Frontal cortex (tissue), 4 donors: ENCODE data around the gene LTF. TPM values are rescaled to one million over a fixed set of nuclear protein-coding genes. Genes with fewer than 3 reads are reported as not detected.
"Not testable (repeated sequence)": the region's sequence is repeated elsewhere in the genome, so short reads cannot be mapped to it uniquely, and the experiment has no call there.

ENCODE experiments used
- DNase-seq, 2 donors: peaks; one replicate each; pipeline ENCODE4 v3.0.0; 2012; ENCODE audit warnings: low spot score in 2 of 2
- FAIRE-seq: peaks from 2 replicates; lab custom pipeline; 2012; peaks lifted over from hg19 to GRCh38; lab: Jason Lieb, UNC
- total RNA-seq: library from RNA; depleted of rRNA; stranded (reverse); fragments of >200 nt; gene quantifications from one replicate; pipeline ENCODE4 v1.2.3, GENCODE V29; 2014
- donor health status: control.
- donor health status: control.
- donor health status: control.

LTF gene
- total RNA-seq, 1 donor from 2014 or later = 0.41 TPM

DNA sequence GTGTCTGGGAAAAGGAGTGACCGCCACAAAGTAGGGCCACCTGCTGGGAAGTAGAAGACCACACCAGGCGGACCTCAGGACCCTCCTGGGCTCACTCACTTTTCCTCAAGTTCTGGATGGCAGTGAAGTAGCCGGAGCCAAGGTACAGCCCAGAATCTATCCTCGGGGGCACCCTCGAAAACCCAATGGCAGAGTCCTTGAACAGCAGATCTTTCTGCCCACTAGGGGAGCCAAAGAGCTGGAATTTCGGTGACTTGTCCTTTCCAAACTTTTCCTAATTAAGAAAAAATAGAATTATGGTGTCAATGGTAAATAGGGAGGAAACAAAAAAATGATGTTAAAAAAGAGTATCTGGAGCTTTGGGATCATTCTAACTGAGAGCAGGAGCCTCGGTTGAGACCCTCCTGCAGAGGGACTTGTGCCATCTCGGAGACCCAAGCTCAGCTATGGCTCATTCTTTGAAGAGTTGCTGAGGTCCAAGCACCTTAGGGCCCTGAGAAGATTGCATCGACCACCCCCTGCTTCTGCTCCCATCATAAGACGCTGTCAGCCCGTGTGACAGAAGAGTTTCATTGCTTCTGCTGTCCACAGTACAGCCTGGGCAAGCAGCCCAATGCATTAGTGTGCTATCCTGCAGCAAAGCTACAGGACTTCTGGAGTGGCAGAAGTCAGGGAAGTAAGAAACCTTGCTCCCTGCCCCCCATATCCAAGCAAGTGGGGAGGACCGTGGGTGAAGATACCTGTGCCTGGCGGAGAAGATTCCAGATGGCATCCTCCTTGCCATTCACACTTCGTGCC lies 14.8 kb downstream of the LTF start:
- FAIRE-seq (no peak), DNase-seq (no peak)

DNA sequence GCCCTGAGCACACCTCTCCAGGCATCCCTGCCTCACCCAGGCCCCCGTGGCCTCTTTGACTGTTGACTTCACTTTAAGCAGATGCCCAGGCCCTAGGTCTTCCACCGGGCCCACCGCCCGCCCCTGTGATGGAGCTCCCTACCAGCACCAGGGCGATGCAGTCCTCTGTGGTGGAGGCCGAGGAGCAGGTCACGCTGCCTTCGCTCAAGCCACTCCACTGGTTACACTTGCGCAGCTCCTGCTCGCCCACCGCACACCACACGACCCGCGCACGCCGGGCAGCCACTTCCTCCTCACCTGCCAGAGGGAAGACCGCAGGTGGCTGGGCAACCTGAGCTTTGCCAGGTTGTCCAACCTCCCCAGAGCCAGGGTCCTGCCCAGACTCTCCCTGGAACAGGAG lies 16.0 kb downstream of the LTF start:
- FAIRE-seq = no peak
- DNase-seq = no peak

DNA sequence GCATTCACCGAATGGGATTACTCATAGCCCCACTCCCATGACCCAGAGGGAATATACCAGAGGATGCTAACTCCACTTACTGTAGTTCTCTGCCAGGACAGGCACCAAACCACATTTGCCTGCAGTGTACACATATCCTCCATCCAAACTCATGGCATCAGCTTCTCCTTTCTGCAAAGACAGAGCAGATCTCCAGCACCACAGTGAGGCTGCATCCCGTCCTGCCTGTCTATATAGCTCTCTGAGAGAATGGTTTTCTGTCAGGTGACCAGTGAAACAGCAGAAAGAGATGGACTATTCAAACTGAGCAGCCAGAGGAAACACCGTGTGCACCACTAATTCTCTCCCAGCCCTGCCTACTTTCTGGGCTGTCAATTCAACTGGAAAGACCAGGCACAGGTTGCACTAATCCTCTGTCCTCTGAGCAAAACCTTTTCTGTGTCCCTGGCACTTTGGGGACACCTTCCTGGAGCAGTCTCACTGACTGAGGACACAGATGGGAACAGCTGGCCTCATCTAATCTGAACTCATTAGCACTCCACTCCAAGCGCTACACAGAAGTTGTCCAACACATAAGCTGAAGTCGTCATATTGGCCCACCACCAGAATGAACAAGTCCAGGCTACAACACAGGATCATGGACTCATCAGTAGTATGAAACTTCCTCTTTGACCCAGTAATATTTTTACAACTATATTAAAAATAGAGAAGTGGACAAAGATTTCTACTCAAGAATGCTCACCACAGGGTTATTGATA lies 17.3 kb downstream of the LTF start:
- no peak for DNase-seq
- FAIRE-seq = no peak

DNA sequence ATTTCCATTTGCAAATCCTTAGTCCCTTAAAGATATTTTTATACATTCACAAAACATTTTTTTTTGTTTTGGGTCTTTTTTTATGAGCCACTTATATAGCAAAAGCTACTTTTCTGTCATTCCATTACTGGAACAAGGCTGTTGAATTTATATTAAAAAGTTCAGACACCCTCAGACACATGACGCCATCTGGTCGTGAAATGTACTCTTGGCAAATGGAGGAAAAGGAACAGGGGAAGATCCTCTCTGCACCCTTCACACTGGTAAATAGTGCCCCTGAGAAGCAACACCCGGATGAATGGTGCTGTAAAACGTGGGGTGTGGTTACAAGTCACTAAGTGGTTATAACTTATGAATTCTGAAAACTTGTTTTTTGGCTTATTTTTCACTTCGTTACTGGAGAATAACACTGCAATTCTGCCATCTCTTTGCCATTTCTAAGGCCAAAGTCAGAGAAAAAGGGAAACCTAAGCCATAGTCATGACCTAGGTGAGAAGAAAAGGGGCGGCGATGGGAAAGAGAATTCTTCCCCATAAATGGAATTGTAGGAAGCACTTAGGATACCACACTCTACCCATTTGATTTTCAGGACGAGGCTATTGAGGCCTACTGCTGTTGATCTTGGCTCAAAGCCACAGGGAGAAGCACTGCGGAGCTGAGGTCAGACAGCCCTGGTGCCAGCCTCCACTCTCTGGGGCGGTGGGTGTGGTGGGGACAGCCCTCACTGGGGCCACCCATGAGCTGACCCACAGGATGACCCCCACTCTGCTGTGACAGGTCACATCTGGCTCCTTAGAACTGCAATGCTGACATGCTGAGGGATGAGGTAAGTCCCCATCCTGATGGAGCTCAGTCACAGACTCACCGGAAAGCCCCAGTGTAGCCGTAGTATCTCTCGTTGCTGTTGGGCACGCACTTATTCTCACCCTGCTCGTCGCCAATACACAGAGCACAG lies 21.9 kb downstream of the LTF start:
- FAIRE-seq = no peak

DNA sequence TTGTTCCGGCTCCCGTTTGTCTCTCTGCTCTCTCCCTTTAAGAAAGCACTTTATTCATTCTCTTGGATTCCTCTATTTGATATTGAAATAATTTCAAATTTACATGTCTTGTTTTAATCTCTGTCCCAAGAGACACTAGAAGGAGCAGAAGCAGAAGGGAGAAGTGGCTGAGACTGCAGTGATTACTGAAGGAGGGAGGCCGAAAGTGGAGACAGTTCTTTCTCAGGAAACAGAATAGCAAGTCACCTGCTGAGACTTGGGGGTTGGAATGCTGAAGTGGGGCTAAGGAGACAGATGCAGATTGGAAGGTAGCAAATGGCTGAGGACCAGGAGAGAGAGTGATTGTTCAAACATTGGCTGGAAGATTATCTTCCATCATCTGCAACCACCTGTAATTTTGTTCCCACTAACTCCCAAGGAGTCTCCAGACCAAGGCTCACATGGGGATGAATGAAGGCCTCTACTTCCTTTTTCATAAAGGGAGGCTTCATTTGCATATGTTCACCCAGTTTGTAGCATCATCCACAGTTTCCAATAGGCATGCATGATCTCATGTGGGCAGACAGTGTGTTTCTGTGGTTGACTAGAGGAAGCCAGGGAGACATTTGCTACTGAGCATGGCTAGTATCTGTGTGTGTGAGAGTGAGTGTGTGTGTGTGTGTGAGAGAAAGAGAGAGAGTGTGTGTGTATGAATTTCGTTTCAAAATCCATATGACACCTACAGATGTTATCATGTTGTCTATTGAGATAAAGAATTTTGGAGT lies 24.0 kb downstream of the LTF start:
- FAIRE-seq (no peak), DNase-seq (no peak)

More for the DNA sequence above, 21.9 kb downstream of the LTF start:
- DNase-seq = no peak

DNA sequence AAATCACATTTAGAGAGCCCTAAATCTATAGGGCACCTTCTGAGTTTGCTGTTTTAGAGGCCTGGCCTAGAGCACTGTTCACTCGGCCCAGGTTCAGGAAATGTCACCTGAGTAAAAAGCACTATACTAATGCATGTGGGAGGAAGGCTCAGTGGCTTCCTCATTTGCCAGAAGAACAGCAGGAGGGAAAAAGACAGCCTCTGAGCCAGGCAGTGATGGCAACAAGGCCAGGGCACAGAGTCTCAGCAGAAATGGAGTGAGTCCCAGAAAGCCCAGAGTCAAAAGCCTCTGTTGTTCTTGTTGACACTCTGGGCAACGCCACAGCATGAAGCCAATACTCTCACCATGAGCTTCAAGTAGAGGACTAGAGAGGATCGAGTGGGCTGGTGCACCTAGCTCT lies 25.9 kb downstream of the LTF start:
- FAIRE-seq (no peak), DNase-seq (no peak)

DNA sequence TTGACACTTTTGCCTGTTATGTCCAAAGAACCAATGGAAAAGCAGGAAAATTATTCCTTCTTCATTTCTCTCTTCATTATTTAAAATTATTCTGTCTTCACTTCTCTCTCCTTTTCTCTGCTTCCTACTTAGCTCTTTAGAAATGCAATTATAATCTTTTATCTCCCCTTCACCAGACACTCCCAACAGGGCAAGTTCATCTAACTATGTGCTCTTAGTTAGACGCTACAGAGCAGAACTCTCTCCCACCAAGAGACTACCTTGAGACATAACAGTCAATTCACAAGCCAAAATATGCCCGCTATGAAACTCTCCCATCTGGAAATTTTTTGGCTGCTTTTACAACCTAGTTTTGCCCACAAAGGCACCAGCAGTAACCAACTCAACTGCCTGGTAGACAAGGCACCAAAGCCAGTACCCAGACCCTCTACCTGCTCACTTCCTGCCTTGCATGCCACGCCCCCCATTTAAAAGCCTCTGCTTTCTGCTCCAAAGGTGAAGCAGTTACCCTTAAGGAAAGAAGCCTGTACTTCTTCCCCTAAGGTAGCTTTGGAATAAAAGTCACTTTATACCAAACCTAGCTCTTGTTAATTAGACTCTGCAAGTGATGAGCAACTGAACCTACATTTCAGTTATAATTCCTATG lies 29.5 kb downstream of the LTF start:
- DNase-seq = no peak

DNA sequence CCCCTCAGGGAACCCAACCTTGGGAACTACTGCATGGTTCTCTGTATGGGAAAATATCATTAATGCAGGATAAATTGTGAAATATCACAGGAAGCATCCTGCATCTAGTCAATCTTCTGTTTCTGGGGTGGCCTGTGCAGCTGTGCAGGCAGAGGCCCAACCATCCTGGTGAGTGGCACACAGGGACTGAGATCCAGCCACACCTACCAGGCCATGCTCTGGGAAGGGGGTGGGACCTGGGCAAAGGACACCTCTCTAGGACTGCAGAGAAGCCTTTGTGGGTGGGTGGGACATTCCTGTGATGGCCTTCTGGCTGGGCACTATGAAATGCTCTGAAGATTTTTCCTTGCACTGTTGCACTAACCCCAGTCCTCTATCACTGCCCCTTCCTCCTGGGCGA lies 30.9 kb downstream of the LTF start:
- no peak for FAIRE-seq
- DNase-seq = no peak

More for the DNA sequence above, 29.5 kb downstream of the LTF start:
- no peak for FAIRE-seq

DNA sequence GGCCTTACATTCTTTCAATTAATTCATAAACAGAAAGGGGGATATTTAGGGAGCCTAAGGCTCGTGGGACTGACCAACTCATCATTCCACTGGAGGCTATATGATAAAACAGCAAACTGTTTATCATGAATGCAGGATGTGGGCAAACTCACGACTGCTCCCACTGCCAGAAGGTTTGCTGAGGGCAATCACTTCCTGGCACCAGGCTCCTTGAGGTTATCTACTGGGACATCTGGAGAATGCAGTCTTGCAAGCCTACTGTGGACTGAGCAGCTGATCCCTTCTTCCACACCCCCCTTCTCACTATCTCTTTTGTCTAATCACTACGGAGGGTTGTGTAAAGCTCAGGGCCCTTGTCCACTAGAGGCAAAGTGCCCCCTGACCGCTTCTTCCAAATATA lies 31.6 kb downstream of the LTF start:
- not testable (repeated sequence) for DNase-seq, FAIRE-seq

DNA sequence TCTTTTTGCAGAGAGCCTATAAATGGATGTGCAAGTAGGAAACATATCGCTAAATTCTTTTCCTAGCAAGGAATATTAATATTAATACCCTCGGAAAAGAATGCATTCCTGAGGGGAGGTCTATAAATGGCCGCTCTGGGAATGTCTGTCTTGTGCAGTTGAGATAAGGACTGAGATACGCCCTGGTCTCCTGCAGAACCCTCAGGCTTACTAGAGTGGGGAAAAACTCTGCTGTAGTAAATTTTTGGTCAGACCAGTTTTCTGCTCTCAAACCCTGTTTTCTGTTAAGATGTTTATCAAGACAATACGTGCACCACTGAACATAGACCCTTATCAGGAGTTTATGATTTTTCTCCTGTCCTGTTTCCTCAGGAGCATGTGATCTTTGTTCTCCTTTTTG lies 32.8 kb downstream of the LTF start:
- FAIRE-seq, DNase-seq: not testable (repeated sequence)

DNA sequence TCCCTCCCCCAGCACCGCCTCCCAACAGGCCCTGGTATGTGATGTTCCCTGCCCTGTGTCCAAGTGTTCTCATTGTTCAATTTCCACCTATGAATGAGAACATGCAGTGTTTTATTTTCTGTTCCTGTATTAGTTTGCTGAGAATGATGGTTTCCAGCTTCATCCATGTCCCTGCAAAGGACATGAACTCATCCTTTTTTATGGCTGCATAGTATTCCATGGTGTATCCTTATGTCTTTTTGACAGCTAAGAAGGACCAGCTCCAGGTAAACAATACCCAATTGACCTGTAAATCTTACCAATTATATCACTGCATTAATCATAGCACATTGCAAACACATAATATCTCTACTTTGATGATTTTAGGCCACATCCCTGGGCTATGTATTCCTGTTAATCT lies 33.8 kb downstream of the LTF start:
- DNase-seq, FAIRE-seq: not testable (repeated sequence)

DNA sequence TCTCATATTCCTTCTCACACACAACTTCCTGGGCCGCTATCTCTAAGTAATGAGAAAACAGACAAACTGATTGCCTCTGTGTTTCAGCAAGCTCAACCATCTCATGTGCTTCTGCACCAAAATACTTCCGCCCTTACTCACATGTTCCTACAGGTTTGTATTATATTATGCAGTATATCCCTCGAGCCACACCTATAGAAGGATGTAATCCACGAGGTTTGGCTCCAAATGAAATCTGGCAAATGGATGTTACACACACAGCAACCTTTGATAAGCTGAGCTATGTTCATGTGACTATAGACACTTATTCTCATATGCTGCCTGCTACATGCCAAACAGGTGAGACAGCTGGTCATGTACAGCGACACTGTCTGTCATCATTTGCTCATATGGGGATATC lies 35.0 kb downstream of the LTF start:
- DNase-seq (no peak), FAIRE-seq (no peak)

DNA sequence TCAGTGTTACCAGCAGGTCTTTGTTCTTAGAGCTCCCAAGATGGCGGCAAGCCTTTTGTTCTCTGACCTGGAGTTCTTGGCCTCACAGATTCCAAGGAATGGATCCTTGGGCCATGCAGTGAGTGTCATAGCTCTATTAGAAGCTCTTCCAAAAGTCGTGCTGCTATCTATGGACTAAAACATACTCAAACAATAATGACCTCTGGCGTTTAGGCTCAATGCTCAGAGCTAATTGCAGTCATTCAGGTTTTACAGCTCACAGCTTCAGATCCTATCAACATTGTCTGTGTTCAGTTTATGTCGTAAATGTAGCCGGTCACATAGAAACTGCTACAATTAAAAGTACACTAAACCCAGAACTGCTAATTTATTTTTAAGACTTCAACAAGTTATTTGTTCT lies 35.5 kb downstream of the LTF start:
- FAIRE-seq = no peak
- DNase-seq = no peak

DNA sequence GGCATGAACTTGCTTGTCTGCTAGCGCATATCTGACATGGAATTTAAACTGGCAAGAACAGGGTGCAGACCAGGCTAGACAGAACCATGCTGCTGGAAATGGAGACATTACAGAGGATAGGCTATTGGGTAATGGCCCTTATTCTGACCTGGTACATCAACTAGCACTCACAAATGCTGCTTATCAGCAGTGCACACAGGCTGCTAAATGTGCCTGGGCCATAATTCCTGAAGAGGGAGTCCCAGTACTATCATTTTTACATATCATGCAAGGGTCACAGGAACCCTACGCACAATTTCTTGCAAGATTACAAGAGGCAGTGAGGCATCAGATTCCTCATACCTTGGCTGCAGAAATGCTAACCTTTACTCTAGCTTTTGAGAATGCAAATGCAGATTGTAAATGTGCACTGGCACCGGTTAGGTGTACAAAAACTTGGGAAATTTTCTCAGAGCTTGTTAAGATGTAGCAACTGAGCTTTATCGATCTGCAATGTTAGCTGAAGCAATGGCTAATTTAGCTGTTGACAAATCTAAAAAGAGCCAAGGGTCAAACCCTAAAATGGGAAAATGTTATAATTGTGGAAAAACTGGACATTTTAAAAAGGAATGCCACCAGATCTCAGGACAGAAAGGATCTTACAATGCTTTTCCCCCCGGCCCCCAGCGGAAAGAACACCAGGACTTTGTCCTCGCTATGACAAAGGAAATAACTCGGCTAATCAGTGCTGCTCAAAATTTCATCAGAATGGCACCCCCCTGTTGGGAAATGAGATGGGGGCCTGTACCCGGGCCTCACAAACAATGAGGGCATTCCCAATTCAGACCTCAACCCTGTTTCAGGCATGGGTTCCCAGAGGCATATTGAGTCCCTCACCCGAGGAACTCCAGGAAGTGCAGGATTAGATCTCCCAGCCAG lies 36.5 kb downstream of the LTF start:
- no peak for FAIRE-seq
- no peak for DNase-seq

DNA sequence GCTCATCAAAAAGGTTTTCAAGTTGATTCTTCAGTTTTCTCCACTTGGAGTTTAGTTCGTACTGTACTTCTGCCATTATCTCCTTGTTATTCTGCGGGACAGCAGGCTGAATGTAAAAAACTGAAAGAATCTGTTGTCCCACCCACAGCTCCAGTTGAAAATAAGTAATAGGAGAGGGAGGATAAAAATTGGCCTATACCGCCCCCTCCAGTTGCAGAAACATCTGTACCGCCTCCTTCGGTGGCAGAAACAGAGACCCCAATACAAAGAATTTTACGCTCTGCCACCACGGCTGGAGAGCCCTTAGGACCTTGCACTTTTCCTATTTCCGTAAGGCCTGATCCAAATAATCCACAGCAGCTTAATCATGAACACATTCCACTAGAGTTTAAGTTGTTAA lies 37.3 kb downstream of the LTF start:
- not testable (repeated sequence) for DNase-seq, FAIRE-seq

DNA sequence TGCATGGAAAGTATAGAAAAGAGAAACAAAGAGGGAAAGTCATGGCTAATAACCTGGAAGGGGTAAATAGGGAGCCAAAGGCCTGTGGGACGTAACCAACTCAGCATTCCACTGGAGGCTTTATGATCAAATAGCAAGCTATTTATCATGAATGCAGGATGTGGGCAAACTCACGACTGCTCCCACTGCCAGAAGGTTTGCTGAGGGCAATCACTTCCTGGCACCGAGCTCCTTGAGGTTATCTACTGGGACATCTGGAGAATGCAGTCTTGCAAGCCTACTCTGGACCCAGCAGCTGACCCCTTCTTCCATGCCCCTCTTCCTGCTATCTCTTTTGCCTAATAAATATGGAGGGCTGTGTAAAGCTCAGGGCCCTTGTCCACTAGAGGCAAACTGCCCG lies 38.2 kb downstream of the LTF start:
- not testable (repeated sequence) for FAIRE-seq, DNase-seq

DNA sequence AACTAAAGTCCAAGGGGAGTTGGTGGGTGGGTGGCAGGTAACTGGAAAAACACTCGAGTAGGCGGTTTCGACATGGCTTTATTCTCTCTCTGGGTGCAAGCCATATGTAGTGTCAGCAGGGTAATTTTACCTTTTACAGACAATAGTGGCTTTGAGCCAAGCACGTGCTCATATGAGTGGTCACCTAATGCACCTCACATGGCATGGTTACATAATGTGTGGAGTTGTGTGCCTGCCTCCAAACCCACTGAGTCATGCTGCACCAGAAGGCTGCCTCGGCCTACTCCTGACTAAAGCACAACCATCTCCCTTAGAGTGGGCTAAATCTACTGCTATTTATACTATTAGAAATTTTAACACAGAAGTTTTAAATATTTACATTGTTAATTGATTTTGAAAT lies 41.1 kb downstream of the LTF start:
- DNase-seq = no peak
- FAIRE-seq = no peak

DNA sequence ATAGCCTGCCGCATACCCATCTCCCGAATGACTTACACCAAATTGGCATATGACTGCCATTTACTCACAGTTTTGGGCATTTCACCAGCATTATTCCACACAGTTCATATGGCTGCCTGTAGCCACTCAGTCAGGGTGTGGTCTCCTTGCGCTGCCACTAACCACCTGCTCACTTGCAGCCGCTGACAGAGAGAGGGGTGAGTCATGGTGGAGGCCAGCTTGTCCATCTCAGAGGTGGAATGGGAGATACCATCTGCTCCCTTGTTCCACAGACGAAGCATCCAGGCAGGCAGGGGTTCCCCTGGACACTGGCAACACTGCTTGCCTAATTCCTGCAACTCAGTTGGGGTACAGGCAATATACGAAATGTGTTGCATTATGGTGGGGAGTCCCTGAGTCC lies 42.1 kb downstream of the LTF start:
- no peak for FAIRE-seq

More for the DNA sequence above, 42.1 kb downstream of the LTF start:
- no peak for DNase-seq
